Diencephalon (tissue), 1 donor: ENCODE measurements around the gene PLA2G4B. TPM values are rescaled to one million over a fixed set of nuclear protein-coding genes. Genes with fewer than 3 reads are reported as not detected.

ENCODE experiments used
- small RNA-seq: library from RNA; depleted of rRNA; stranded (forward); fragments of <200 nt; gene quantifications from one replicate; pipeline ENCODE3, GENCODE V24; 2014
- total RNA-seq: library from RNA; depleted of rRNA; stranded (reverse); fragments of >200 nt; gene quantifications from one replicate; pipeline ENCODE4 v1.2.3, GENCODE V29; 2014

Gene PLA2G4B, protein sequence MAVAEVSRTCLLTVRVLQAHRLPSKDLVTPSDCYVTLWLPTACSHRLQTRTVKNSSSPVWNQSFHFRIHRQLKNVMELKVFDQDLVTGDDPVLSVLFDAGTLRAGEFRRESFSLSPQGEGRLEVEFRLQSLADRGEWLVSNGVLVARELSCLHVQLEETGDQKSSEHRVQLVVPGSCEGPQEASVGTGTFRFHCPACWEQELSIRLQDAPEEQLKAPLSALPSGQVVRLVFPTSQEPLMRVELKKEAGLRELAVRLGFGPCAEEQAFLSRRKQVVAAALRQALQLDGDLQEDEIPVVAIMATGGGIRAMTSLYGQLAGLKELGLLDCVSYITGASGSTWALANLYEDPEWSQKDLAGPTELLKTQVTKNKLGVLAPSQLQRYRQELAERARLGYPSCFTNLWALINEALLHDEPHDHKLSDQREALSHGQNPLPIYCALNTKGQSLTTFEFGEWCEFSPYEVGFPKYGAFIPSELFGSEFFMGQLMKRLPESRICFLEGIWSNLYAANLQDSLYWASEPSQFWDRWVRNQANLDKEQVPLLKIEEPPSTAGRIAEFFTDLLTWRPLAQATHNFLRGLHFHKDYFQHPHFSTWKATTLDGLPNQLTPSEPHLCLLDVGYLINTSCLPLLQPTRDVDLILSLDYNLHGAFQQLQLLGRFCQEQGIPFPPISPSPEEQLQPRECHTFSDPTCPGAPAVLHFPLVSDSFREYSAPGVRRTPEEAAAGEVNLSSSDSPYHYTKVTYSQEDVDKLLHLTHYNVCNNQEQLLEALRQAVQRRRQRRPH
- total RNA-seq, result 5.1 TPM

DNA sequence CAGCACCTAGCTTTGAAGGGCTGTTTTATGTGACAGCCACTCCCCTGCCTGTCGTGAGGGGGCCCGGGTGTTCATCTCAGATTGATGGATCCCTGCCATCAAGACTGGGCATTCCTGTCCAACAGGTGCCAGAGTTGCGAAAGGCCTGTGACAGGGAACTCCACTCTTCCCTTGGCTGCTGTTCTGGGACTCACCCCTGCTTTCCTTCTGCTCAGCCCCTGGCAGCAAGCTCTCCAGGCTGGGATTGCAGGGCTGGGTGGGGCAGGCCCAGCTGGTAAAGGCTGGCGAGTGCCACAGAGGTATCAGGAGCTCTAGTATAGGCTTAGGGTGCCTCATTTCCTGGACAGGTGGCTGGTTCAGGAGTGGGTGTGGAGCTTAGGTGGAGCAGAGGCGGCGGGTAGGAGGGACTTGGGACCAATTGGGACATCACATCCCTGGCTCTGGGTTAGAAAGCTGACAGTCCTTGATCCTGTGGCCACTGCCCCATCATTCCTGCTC lies at the start of gene PLA2G4B:
Gene PLA2G4B (plus strand): TSS at position 448 of the 498 bp plus-strand sequence. CDS start 67 bp downstream, outside the sequence.

DNA sequence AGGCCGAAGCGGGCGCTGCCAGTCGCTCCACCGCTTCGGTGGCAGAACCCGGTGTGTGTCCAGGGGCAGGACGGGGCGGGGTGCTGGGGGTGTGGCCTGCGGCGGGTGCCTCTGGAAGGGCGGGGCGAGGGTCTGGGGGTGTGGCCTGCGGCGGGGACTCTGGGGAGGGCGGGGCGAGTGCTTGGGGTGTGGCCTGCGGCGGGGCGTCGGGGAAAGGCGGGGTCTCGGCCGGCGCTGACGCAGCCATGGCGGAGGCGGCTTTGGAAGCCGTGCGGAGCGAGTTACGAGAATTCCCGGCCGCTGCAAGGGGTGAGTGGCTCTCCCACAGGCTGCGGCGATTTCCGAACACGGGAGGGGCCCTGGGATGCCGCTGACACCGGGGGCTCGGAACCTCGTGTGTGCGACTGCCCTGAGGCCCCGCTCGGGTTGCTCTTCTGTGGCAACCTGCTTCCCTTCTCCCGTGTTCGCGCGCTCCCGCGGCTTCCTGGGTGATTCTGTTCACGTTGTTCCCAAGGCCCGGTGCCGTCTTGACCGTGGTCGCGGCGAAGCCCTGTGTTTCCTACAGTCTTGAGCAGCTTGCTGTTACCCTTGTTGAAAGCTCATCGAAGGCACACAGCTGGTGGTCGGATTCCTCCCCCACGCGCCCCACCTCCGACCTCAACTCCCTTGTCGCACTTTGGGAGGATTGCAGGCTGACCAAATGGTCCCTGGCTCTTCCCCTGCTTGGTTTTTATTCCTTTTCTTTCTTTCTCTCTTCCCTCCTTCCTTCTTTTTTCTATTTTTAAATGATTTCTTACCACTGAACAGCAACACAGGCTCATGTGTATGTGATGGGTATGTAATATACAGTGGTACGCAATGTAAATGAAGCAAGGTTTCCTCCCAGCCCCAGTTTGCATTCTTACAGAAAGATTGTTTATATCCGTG lies 10.5 kb upstream of the PLA2G4B start, which contains the start of gene JMJD7:
Gene JMJD7 (plus strand): TSS at position 213 of the 927 bp plus-strand sequence. CDS start 33 bp downstream, at position 246.

DNA sequence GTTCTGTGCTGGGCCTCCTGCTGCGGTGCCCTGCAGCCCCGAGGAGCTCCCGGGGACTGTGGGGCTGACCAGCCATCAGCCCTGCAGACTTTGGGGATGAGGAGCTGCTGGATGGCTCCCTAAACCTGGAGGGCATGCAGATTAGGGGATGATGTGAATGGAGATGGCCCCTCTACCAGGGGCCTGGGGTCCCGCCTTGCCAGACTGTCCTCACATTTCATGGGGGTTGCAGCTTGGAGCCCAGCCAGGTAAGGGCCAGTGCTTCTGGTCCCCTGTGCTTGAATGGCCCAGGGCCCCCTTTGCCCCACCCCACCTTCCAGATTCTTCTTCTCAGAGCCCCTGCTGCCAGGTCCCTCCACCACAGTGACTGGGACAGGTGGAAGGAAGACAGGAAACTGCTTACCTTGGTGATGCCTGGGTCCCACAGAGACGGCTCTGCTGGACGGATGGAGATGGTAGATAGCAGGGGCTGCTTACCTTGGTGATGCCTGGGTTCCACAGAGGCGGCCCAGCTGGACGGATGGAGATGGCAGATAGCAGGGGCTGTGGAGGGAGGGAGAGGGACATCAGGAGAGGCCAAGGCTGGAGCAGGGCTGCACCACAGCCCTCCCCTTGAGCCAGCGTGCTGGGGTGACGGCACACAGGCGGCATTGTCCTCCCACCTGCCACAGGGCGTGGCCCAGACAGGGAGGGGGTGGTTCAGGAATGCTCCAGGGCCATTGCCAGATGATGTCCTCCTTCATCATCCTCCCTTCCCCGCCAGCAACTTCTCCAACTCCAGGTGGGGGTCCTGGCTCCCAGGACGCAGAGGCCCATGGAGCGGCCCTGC lies 55.0 kb downstream of the PLA2G4B start, which contains the start of gene SPTBN5:
Gene SPTBN5 (minus strand): TSS at position 632 of the 829 bp plus-strand sequence. CDS start 556 bp downstream, at position 76.

Small RNA genes lying within 50 kb of the gene (small RNA-seq; reads per million reads assigned to genes)
- not detected for gene JMJD7-PLA2G4B
- gene MIR4310, result not detected
- not detected for gene RNA5SP393

Other genes starting within 250 kb of the PLA2G4B start
- 74.5 TPM for gene MGA, start 178.4 kb upstream of the PLA2G4B start, total RNA-seq
- gene MAPKBP1, start 64.4 kb upstream of the PLA2G4B start, total RNA-seq, result 36.9 TPM
- not detected for gene JMJD7, start 10.8 kb upstream of the PLA2G4B start, total RNA-seq
- gene SPTBN5, start 55.2 kb downstream of the PLA2G4B start, total RNA-seq, result 0.92 TPM
- 6.2 TPM for gene EHD4, start 133.7 kb downstream of the PLA2G4B start, total RNA-seq
- gene PLA2G4E, start 182.2 kb downstream of the PLA2G4B start, total RNA-seq, result not detected